Measurements from ENCODE around the gene SERP2. TPM values are rescaled to one million over a fixed set of nuclear protein-coding genes. Genes with fewer than 3 reads are reported as not detected.
A peak's percentile ranks its signal among the peaks of the same experiment; 100 is the strongest.

Gene SERP2
- total and polyA plus RNA-seq, 4 donors = 3.4 to 13.4 (median 8.3) TPM

- H3K4me1 ChIP-seq (ENCODE audit: control insufficient read depth in 1 of 2, insufficient read depth in 2 of 2, low read length in 2 of 2) = no peaks in the 10 kb centered on the region
- H3K27ac ChIP-seq (ENCODE audit: low read depth in 1 of 2, low read length in 2 of 2) = no peak overlapping the region
- DNase-seq (peak in 1 of 2 donors; percentile 52), ATAC-seq (ENCODE audit: low FRiP score) (no peak)
- intact Hi-C loops (cut with DNase I) = no loop called here
- no peak overlapping the region for H3K4me3 ChIP-seq (ENCODE audit: low read length in 2 of 2)
- H3K27me3 ChIP-seq (ENCODE audit: control insufficient read depth in 1 of 2, insufficient read depth in 2 of 2, low read length in 1 of 2) = no peaks in the 10 kb centered on the region
- H3K36me3 ChIP-seq (ENCODE audit: control insufficient read depth in 1 of 2, insufficient read depth in 2 of 2, low read length in 1 of 2) = no peaks in the 10 kb centered on the region
- H3K9me3 ChIP-seq (ENCODE audit: control insufficient read depth, low read length) = no peaks in the 10 kb centered on the region
- 98% methylated on average over 7 of the region's 7 CpGs for WGBS, 2 donors
Measured at GRCh38 chr13:44407891-44408290, 34.3 kb downstream of the SERP2 start.

DNA sequence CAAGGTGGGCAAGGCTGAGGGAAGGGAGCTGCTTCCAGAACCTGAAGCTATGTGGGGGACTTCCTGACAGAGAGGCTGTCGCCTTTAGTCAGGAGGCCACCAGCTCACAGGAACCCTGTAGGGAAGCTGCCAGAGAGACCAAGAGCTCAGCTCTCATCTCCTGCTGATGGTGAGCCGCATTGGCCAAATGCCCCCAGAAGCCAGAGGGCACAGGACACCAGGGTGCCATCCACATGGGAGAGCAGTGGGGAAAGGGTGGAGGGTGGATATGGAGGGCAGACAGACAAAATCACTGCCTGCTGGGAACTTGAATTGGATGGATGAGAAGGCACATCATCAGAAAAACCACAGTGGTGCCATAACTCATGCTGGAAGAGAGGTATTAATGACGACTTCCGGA lies 36.0 kb downstream of the SERP2 start:
- ATAC-seq (ENCODE audit: low FRiP score) = no peak
- Histone ChIP-seq H3K27me3 (ENCODE audit: control insufficient read depth in 1 of 2, insufficient read depth in 2 of 2, low read length in 1 of 2) (no peaks in the 10 kb centered on the region), H3K27ac (ENCODE audit: low read depth in 1 of 2, low read length in 2 of 2) (no peak overlapping the region), H3K9me3 (ENCODE audit: control insufficient read depth, low read length) (no peaks in the 10 kb centered on the region), H3K4me1 (ENCODE audit: control insufficient read depth in 1 of 2, insufficient read depth in 2 of 2, low read length in 2 of 2) (no peaks in the 10 kb centered on the region), H3K4me3 (ENCODE audit: low read length in 2 of 2) (no peak overlapping the region), H3K36me3 (ENCODE audit: control insufficient read depth in 1 of 2, insufficient read depth in 2 of 2, low read length in 1 of 2) (no peaks in the 10 kb centered on the region)
- WGBS, 2 donors = 87 to 90% methylated on average over 4 of the region's 4 CpGs
- DNase-seq = no peak
- intact Hi-C loops (cut with DNase I) = no loop called here

DNA sequence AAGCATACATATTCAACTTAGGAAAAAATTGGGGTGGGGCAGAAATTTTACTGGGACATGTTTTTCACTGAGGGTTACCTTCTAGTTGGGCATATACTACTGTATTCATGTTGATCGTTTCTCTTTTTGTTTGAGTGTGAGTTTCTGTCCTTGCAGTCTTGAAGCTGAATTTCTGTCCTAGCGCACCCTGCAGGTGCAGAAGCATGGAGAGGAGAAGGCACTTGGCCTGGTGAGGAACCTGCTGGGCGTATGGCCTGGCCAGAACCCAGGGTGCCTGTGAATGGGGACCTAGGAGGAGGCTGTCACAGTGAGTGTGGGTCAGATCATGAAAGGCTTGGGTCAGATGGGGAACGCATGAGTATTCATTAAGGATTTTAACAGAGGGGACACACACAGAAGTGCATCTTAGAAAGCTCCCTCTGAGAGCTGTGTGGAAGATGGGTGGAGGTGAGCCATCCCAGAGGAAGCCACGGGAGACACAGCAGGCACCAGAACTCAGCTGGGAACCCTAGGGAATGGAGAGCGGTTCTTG lies 36.8 kb downstream of the SERP2 start:
- H3K27me3 ChIP-seq (ENCODE audit: control insufficient read depth in 1 of 2, insufficient read depth in 2 of 2, low read length in 1 of 2) = no peaks in the 10 kb centered on the region
- no peak overlapping the region for H3K4me3 ChIP-seq (ENCODE audit: low read length in 2 of 2)
- ATAC-seq (ENCODE audit: low FRiP score) (no peak), DNase-seq (peak in 1 of 2 donors; percentile 25)
- 79 to 89% methylated on average over 6 of the region's 6 CpGs for WGBS, 2 donors
- H3K27ac ChIP-seq (ENCODE audit: low read depth in 1 of 2, low read length in 2 of 2) = no peak overlapping the region
- no peaks in the 10 kb centered on the region for H3K36me3 ChIP-seq (ENCODE audit: control insufficient read depth in 1 of 2, insufficient read depth in 2 of 2, low read length in 1 of 2)
- intact Hi-C loops (cut with DNase I) = no loop called here
- H3K4me1 ChIP-seq (ENCODE audit: control insufficient read depth in 1 of 2, insufficient read depth in 2 of 2, low read length in 2 of 2) = no peaks in the 10 kb centered on the region
- H3K9me3 ChIP-seq (ENCODE audit: control insufficient read depth, low read length) = no peaks in the 10 kb centered on the region

- no peak for DNase-seq
- Histone ChIP-seq H3K27ac (ENCODE audit: low read depth in 1 of 2, low read length in 2 of 2) (no peak overlapping the region), H3K4me3 (ENCODE audit: low read length in 2 of 2) (no peak overlapping the region), H3K9me3 (ENCODE audit: control insufficient read depth, low read length) (no peaks in the 10 kb centered on the region), H3K27me3 (ENCODE audit: control insufficient read depth in 1 of 2, insufficient read depth in 2 of 2, low read length in 1 of 2) (no peaks in the 10 kb centered on the region), H3K36me3 (ENCODE audit: control insufficient read depth in 1 of 2, insufficient read depth in 2 of 2, low read length in 1 of 2) (no peaks in the 10 kb centered on the region), H3K4me1 (ENCODE audit: control insufficient read depth in 1 of 2, insufficient read depth in 2 of 2, low read length in 2 of 2) (no peaks in the 10 kb centered on the region)
- intact Hi-C loops (cut with DNase I) = no loop called here
- ATAC-seq (ENCODE audit: low FRiP score) = no peak
- 93 to 98% methylated on average over 2 of the region's 2 CpGs for WGBS, 2 donors
Measured at GRCh38 chr13:44411841-44412240, 38.2 kb downstream of the SERP2 start.

DNA sequence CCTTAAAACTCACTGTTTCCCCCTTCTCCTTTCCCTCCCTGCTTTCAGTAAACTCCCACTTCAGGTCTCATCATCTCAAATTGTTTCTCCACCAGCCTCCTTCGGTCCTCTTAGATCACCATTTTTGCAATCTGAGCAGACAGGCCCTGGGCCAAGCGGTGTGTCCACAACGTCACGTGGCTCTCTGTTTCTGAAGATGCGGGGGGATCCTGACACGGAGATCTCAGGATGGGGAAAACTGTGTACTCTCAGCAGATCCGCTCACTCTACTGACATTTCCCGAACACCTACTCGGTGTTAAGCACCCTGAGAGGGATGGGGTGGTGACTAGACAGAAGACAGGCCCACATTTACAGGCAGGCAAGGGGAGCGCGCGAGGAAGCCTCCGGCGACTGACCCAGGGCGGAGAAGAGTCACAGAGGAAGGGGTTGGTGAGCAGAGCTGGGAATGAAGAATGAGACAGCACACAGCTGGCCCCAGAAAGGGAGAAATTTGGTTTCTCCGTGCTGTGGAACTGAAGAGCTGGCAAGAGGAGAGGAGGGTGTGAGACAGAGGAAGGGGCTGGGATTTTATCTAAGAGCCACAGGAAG lies 38.8 kb downstream of the SERP2 start:
- Histone ChIP-seq H3K9me3 (ENCODE audit: control insufficient read depth, low read length) (no peaks in the 10 kb centered on the region), H3K27ac (ENCODE audit: low read depth in 1 of 2, low read length in 2 of 2) (no peak overlapping the region), H3K4me3 (ENCODE audit: low read length in 2 of 2) (no peak overlapping the region), H3K27me3 (ENCODE audit: control insufficient read depth in 1 of 2, insufficient read depth in 2 of 2, low read length in 1 of 2) (no peaks in the 10 kb centered on the region), H3K36me3 (ENCODE audit: control insufficient read depth in 1 of 2, insufficient read depth in 2 of 2, low read length in 1 of 2) (no peaks in the 10 kb centered on the region), H3K4me1 (ENCODE audit: control insufficient read depth in 1 of 2, insufficient read depth in 2 of 2, low read length in 2 of 2) (no peaks in the 10 kb centered on the region)
- ATAC-seq (ENCODE audit: low FRiP score) = no peak
- WGBS, 2 donors = 92% methylated on average over 16 of the region's 16 CpGs
- intact Hi-C loops (cut with DNase I) = no loop called here
- DNase-seq = peak in 1 of 2 donors; percentile 57

DNA sequence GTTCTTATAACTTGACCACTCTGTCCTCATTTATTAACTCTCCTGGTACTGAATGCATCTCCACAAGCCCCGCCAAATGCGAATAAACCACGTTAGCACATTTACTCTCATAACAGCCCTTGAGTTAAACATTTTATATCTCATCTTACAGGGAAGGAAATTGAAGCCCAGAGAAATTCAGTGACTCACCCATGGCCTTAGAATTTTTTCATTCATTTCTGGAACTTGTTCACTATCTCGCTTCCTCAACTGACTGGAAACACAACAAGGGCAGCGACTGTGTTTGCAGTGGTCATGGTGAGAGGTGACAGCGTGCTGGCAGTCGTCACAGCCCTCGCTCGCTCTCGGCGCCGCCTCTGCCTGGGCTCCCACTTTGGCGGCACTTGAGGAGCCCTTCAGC lies 39.5 kb downstream of the SERP2 start:
- Histone ChIP-seq H3K9me3 (ENCODE audit: control insufficient read depth, low read length) (no peaks in the 10 kb centered on the region), H3K27ac (ENCODE audit: low read depth in 1 of 2, low read length in 2 of 2) (no peak overlapping the region), H3K4me1 (ENCODE audit: control insufficient read depth in 1 of 2, insufficient read depth in 2 of 2, low read length in 2 of 2) (no peaks in the 10 kb centered on the region), H3K36me3 (ENCODE audit: control insufficient read depth in 1 of 2, insufficient read depth in 2 of 2, low read length in 1 of 2) (no peaks in the 10 kb centered on the region), H3K4me3 (ENCODE audit: low read length in 2 of 2) (no peak overlapping the region), H3K27me3 (ENCODE audit: control insufficient read depth in 1 of 2, insufficient read depth in 2 of 2, low read length in 1 of 2) (no peaks in the 10 kb centered on the region)
- peak in 1 of 2 donors; percentile 15 for DNase-seq
- 93% methylated on average over 13 of the region's 13 CpGs for WGBS, 2 donors
- ATAC-seq (ENCODE audit: low FRiP score) = no peak
- intact Hi-C loops (cut with DNase I) = no loop called here

DNA sequence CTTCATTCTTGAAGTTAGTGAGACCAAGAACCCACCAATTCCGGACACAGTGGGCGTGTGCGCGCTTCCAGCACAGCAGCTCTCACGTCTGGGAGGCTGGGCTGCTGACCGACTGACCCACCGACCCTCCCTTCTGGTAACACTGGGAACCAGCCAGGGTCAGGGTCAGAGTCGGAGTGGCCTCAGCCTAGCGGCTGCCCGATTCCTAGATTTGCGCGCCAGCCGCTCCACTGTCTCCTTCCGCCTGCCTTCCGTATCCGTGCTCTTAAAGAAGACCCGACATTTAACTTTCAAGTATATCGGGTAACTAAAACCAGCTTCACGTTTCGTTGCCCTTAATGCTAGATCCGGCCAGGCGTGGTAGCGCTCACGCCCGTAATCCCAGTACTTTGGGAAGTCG lies 41.1 kb downstream of the SERP2 start:
- H3K27me3 ChIP-seq (ENCODE audit: control insufficient read depth in 1 of 2, insufficient read depth in 2 of 2, low read length in 1 of 2) = no peaks in the 10 kb centered on the region
- no peaks in the 10 kb centered on the region for H3K9me3 ChIP-seq (ENCODE audit: control insufficient read depth, low read length)
- H3K27ac ChIP-seq (ENCODE audit: low read depth in 1 of 2, low read length in 2 of 2) = no peak overlapping the region
- intact Hi-C loops (cut with DNase I) = no loop called here
- 96 to 97% methylated on average over 26 of the region's 26 CpGs for WGBS, 2 donors
- ATAC-seq (ENCODE audit: low FRiP score) (no peak), DNase-seq (peak in 1 of 2 donors; percentile 59)
- no peaks in the 10 kb centered on the region for H3K36me3 ChIP-seq (ENCODE audit: control insufficient read depth in 1 of 2, insufficient read depth in 2 of 2, low read length in 1 of 2)
- no peak overlapping the region for H3K4me3 ChIP-seq (ENCODE audit: low read length in 2 of 2)
- no peaks in the 10 kb centered on the region for H3K4me1 ChIP-seq (ENCODE audit: control insufficient read depth in 1 of 2, insufficient read depth in 2 of 2, low read length in 2 of 2)

DNA sequence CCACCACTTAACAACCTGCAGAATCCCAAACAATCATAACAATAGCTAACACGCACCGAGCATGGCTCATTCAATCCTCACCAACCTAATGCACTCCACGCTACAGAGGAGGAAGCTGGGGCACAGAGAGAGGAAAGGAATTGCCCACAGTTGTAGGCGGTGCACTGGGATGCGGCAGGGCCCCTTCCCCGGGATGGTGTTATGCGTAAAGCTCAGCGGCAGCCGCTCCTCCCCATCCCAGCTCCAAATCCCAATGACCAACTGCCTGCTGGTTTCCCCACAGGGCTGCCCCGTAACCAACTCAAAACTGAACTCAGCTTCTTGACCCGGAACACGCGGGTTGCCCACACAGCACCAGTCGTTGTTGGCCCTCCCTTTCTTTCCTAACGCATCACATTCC lies 42.2 kb downstream of the SERP2 start:
- H3K27me3 ChIP-seq (ENCODE audit: control insufficient read depth in 1 of 2, insufficient read depth in 2 of 2, low read length in 1 of 2) = no peaks in the 10 kb centered on the region
- H3K27ac ChIP-seq (ENCODE audit: low read depth in 1 of 2, low read length in 2 of 2) = no peak overlapping the region
- H3K36me3 ChIP-seq (ENCODE audit: control insufficient read depth in 1 of 2, insufficient read depth in 2 of 2, low read length in 1 of 2) = no peaks in the 10 kb centered on the region
- H3K4me1 ChIP-seq (ENCODE audit: control insufficient read depth in 1 of 2, insufficient read depth in 2 of 2, low read length in 2 of 2) = no peaks in the 10 kb centered on the region
- no peaks in the 10 kb centered on the region for H3K9me3 ChIP-seq (ENCODE audit: control insufficient read depth, low read length)
- 80 to 83% methylated on average over 15 of the region's 15 CpGs for WGBS, 2 donors
- DNase-seq = peak in 1 of 2 donors; percentile 45
- no peak overlapping the region for H3K4me3 ChIP-seq (ENCODE audit: low read length in 2 of 2)
- intact Hi-C loops (cut with DNase I) = no loop called here
- ATAC-seq (ENCODE audit: low FRiP score) = no peak

- H3K4me1 ChIP-seq (ENCODE audit: control insufficient read depth in 1 of 2, insufficient read depth in 2 of 2, low read length in 2 of 2) = no peaks in the 10 kb centered on the region
- no peak overlapping the region for H3K27ac ChIP-seq (ENCODE audit: low read depth in 1 of 2, low read length in 2 of 2)
- 90 to 91% methylated on average over 10 of the region's 10 CpGs for WGBS, 2 donors
- DNase-seq (peak in 1 of 2 donors; percentile 21), ATAC-seq (ENCODE audit: low FRiP score) (no peak)
- H3K36me3 ChIP-seq (ENCODE audit: control insufficient read depth in 1 of 2, insufficient read depth in 2 of 2, low read length in 1 of 2) = no peaks in the 10 kb centered on the region
- intact Hi-C loops (cut with DNase I) = no loop called here
- no peak overlapping the region for H3K4me3 ChIP-seq (ENCODE audit: low read length in 2 of 2)
- no peaks in the 10 kb centered on the region for H3K27me3 ChIP-seq (ENCODE audit: control insufficient read depth in 1 of 2, insufficient read depth in 2 of 2, low read length in 1 of 2)
- no peaks in the 10 kb centered on the region for H3K9me3 ChIP-seq (ENCODE audit: control insufficient read depth, low read length)
Measured at GRCh38 chr13:44416301-44416700, 42.7 kb downstream of the SERP2 start.
